ENCODE measurements around the gene COTL1.

- TF ChIP-seq TCF4 (CRISPR knock-in tag; IDR thresholded peaks at IDR 0.05; ENCODE audit: borderline replicate concordance) (no peak), ZFP3 (CRISPR knock-in tag; IDR thresholded peaks at IDR 0.05) (no peak), ARNTL (CRISPR knock-in tag; IDR thresholded peaks at IDR 0.05; ENCODE audit: borderline replicate concordance, low read depth) (no peak)
Measured at GRCh38 chr16:84559311-84559932, 58.5 kb downstream of the COTL1 start.

Data from SK-N-SH treated with all-trans-retinoic acid at 6 μM for 48 hours (cell line).